Peyer's patch (tissue), 4 donors: ENCODE measurements around the gene GEN1.

Experiments
- POLR2A ChIP-seq, 2 donors: fragments of 450-650 bp; IDR thresholded peaks; one replicate each; pipeline ENCODE4 v1.5.1; 2017; ENCODE audit warnings: antibody characterized with exemption in 2 of 2, mild to moderate bottlenecking in 2 of 2, moderate library complexity in 2 of 2
- TF ChIP-seq, protein P1 (sequence below), 6 experiments: fragments of 450-650 bp in 4 of 6; fragments of 200-600 bp in 2 of 6; sonication (generic) in 1 of 6; IDR thresholded peaks; one replicate each; pipeline ENCODE4 v1.5.1; 2017 to 2019; ENCODE audit warnings: antibody characterized with exemption in 6 of 6, mild to moderate bottlenecking in 3 of 6, moderate library complexity in 1 of 6

DNA sequence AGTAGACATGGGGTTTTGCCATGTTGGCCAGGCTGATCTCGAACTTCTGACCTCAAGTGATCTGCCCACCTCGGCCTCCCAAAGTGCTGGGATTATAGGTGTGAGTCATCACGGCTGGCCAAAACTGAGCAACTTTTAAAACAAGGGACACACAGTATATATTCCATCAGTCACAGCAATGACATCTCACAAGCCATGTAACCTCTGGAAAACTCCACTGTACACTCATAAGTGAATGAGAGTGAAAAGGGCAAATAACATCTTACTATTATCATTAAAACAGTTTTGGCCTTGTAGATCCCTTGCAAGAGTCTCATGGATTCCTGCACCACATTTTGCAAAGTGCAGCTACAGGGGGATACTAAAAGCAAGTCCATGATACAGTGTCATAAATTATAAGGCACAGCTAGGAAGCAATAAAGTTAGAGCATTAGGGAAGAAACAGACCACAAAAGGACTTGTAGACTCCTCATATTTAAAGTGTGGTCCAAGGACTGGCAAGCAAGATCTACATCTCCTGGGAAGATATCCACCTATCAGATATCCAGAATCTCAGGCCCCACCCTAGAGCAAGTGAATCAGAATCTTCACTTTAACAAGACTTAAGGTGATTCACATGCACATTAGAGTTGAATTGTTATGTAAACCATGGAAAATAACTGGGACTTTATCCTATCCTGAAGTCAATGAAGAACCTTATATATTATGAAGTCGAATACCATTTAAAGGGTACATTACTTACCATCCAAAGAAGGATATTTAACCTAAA lies 6.1 kb upstream of the GEN1 start:
- TF ChIP-seq, protein P1, sequence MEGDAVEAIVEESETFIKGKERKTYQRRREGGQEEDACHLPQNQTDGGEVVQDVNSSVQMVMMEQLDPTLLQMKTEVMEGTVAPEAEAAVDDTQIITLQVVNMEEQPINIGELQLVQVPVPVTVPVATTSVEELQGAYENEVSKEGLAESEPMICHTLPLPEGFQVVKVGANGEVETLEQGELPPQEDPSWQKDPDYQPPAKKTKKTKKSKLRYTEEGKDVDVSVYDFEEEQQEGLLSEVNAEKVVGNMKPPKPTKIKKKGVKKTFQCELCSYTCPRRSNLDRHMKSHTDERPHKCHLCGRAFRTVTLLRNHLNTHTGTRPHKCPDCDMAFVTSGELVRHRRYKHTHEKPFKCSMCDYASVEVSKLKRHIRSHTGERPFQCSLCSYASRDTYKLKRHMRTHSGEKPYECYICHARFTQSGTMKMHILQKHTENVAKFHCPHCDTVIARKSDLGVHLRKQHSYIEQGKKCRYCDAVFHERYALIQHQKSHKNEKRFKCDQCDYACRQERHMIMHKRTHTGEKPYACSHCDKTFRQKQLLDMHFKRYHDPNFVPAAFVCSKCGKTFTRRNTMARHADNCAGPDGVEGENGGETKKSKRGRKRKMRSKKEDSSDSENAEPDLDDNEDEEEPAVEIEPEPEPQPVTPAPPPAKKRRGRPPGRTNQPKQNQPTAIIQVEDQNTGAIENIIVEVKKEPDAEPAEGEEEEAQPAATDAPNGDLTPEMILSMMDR (IDR thresholded peaks at IDR 0.05), result no peak
- no peak for TF ChIP-seq POLR2A (IDR thresholded peaks at IDR 0.05)
